HG03103 (cell line): ENCODE data around the gene NAV2.

Experiments
- ATAC-seq: cut with Tn5 transposase; IDR thresholded peaks from one replicate; pipeline ENCODE4 v1.9.1; 2021; ENCODE audit warnings: low read depth; ENCODE audit not compliant: unreplicated experiment

Gene NAV2

DNA sequence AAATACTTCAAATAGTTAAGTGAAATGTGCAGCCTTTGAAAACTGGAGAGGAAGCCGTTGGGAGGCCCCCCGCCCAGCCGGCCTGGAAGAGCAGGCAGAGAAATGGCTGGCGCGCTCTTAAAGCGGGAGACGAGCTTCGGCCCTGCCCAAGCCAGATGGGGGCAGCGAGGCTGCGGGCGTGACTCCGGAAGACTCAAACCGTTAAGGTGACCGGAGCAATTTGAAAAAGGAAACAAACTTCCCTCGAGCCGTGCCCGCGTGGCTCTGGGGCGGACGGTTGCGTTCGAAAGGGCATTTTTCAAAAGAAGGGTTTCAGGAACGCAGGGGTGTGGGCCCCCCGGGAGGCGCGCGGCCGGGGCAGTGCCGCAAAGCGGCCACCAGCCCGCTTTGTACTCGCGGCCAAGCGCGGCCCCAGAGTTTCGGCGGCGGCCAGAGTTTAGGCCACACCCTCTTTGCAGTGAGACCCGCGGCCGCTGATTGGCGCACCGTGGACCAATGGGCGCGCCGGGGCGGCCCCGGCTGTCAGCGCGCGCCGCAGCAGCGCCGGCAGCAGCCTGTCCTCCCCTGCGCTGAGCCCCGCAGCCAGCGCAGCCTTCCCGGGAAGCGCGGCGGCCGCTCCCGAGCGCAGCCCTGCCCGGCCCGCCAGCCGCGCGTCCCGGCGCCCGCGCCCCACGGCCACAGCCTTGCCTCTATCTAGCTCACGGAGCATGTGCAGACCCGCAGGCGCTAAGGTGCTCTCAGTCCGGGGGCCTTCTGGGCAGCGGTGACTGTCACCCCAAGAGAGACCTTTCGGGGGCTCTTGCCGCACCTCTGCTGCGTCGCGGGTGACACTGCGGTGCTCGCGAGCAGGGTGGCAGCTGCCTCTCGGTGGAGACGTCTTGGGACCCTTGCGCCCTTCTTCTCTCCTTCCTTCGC lies at the start of gene NAV2:
Gene NAV2, plus strand, starts transcription at position 557 of the 915 bp plus-strand sequence. CDS start 859 bp downstream, outside the sequence.
- peak; percentile 99 for ATAC-seq

DNA sequence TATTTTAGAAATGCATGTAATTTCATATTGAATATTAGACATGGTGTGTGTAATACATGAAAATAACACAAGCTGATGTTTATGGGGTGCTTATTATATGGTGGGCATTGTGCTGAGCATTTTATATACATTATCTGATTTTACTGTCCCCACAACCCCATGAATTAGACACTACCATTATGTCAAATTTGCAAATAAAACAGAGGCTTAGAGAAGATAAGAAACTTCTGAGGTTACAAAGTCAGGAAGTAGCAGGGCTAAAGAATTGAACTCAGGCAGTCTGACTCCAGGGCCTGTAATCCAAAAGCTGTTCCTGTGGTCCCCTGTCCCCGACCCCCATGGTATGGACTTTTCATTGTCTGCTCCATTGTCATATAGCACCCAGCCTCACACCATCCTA lies 49.4 kb upstream of the NAV2 start:
- ATAC-seq: no peak

DNA sequence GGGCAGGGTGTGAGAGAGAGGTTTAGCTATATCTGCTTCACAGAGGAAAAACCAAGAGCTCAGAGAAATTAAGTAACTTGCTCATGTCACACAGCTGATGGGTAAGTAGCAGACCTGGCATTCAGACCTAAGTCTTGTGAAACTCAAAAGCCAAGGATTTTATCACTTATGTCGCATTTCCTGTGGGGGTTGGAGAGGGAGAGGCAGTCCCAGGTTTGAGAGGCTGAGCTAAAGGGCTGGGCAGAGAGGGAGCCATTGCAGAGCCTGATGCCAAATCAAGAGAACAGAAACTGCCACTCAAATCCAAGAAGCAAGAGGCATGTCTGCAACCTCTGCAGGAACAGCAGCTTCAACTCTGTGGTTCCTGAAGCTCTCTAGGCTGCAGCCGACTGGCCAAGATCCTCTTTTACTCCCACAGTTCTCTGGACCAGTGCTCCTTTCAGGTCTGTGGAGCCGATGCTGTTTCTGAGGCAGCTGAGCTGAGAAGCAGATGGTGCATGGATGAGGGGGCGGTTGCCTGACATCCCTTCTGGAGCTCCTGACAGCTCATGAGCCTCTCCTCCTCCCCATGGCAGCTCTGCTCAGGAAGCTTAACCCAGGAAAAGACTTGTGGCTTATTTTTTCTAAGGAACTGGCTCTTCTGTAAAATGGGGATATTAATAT lies 47.6 kb upstream of the NAV2 start:
- no peak for ATAC-seq

DNA sequence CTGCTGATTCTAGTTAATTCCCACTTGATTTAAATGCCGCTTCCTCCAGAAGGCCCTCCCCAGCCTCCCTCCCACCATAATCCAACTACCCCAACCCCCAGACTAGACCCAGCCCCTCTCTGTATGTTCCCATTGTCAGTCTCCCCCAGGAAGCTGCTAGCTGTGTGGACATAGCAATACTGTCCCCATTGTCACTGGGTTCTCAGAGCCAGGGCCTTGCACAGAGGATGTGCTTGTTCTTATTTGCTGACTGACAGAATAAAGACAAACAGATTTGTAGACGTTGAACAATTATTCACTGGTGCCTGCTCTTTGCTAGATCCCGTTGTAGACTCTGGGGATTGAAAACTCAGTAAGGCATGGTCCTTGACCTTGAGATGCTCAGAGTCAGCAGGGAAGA lies 45.7 kb upstream of the NAV2 start:
- no peak for ATAC-seq

- no peak for ATAC-seq
Observed at GRCh38 chr11:19669511-19669910, 43.1 kb upstream of the NAV2 start.

GRCh38 chr11:19670030-19670791 lies 42.4 kb upstream of the NAV2 start:
- no peak for ATAC-seq

- ATAC-seq: no peak
Observed at GRCh38 chr11:19672586-19673206, 39.9 kb upstream of the NAV2 start.

DNA sequence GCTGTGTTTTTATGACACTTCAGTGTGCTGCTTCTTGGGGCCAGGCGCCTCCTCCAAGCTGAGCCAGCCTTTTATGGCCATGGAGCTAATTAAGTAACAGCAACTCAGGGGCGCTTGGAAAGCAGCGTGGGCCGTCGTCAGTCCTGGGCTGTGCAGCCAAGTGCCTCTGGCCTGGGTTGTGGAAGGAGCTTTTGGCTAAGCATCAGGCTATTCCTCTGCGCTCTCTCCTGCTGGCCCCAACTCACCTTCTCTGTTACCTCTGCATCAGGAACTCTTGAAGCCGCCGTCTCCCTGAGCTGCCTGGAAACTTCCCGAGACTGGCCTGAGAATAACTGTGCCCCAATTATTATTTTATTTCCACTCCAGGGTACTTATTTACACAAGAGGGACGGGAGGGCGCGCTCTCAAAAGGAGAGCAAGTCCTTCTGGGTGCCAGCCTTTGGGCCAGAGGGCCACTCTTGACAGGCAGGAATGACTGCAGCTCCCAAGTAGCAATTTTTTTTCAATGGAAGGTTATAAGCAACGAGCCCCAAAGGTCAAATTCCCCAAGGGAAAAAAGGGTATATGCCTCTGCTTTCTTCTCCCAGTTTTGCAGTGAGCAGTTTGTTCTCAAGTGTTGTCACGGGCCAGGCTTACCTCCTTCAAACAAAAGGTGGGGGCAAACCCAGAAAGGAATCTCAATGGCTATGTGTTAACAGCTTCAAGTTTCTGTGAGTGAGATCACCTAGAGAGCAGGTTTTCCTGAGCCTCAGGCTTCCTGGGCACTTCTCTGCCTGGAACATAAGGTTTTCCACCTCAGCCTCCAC lies 38.5 kb upstream of the NAV2 start:
- no peak for ATAC-seq

GRCh38 chr11:19674836-19675235 lies 37.8 kb upstream of the NAV2 start:
- ATAC-seq: no peak

DNA sequence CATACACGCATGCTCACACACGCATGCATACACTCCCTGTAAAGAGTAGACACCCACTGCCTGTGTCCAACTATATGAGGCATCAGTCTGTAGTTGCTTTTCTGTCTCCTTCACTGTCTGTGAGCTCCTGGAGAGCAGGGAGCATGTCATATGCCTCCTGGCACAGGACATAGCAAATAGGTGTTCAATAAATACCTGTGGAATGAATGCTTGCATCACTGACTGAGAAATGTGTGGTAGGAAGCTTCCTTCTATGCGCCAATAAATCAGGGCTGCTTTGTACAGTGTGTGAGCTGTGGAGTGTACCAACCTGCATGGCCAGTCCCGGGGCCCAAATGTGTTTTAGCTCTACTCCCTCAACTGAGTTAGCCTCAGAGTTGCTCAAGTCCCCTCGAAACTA lies 37.2 kb upstream of the NAV2 start:
- no peak for ATAC-seq

DNA sequence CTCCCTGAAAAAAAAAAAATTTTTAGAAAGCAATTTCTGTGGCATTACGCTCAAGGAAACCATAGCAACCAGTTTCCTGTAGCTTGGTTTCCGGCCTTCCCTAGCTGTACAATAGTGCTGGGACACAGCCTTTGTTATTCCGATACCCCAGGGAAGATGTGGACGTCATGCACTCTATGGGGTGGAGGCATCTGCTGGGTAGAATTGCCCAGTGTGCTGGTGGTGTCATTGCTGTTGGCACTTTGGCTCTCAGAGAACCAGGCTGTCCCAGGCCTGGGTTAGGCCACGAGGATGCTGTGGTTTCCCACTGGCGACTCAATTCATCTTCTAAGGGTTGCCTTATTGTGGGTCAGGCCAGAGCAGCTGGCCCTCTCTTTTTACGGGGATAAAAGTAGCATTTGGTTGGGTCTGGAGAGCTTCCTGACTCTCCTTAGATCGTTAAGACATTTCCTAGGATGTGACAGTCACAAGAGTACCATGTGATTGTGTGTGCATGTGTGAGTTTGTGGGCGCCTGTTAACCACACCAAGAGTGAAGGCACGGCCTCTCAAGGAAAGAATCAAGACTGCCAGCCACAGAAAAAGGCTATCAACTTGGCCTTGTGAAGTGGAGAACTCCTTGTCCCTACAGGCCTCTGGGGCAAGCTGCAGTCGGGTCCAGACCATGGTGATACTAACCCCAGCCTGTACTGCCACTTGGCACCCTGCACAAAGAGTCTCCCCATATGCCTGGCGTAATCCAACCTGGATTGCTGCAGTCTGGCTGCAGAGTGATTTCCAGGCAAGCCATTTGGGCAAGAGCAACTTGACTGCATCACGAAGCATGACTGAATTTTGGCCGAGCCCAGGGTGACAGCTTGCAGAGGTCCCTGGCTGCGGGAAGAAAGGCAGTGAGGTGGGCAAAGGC lies 35.9 kb upstream of the NAV2 start:
- no peak for ATAC-seq

GRCh38 chr11:19677381-19678080 lies 35.1 kb upstream of the NAV2 start:
- no peak for ATAC-seq

- ATAC-seq: no peak
Observed at GRCh38 chr11:19679952-19680828, 32.4 kb upstream of the NAV2 start.

DNA sequence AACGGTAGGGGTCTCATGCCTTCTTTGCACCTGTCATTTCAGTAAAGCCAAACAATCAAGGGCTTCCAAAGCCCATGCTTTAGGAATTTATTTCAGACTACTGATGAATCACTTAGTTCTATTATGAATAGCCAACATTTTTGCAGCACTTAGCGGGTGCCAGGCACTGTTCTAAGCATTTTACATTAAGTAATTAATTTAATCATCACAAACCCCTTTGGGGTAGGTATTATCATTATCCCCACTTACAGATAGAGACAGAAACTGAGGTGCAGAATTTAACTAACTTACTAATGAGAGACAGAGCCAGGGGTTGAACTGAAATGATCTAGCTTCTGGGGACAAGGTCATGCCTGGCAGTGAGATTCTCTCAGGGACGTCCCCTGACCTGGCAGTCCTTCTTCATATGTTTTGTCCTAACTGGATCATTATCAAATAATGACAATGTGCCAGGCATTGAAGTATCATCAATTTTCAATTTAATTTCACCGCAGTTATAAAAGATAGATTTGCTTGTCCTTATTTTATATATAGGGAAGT lies 31.7 kb upstream of the NAV2 start:
- no peak for ATAC-seq

GRCh38 chr11:19683141-19683805 lies 29.4 kb upstream of the NAV2 start:
- no peak for ATAC-seq

DNA sequence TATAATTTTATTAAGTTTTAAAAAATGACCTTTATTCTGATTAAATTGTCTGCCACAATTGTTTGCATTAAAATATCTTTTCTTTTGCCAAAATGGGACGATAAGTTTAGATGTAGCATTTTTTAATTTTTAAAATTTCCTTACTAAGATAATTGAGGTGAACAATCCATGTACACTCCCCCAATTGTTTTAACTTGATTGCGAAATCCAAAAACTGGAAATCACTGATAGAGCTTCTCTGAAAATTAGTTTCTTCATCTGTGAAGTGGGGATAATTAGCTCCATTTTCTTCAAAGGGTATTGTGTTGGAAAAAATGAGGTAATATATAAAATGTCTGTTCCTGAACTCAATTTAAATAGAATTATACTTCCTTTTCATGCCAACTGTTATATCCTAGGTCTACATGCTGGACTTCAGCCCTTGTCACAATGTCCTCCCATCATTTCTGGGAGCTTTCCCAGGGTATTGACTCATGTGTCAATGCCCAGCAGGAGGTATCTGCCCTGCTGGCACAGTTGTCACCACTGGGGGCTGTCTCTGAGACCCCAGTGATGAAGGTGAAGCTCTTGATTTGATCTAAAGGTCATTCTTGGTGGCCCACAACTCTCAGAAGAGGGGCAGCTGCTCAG lies 28.7 kb upstream of the NAV2 start:
- ATAC-seq: no peak
